HEK293 (cell line): ENCODE results near the gene ACTR8.
A peak's percentile ranks its signal among the peaks of the same experiment; 100 is the strongest.

Experiments used
- KLF10 ChIP-seq: fragments of 450-650 bp; IDR thresholded peaks from 2 replicates; pipeline ENCODE4 v1.5.1; 2018; ENCODE audit warnings: missing biosample characterization, mild to moderate bottlenecking, missing genetic modification characterization
- KLF16 ChIP-seq: fragments of 450-650 bp; formaldehyde crosslinking; IDR thresholded peaks from 2 replicates; pipeline ENCODE4 v1.5.1; 2017; ENCODE audit warnings: missing biosample characterization, missing genetic modification characterization
- SCRT2 ChIP-seq: fragments of 450-650 bp; formaldehyde crosslinking; IDR thresholded peaks from 2 replicates; pipeline ENCODE4 v1.5.1; 2016; ENCODE audit warnings: missing biosample characterization, missing genetic modification characterization
- TRIM28 ChIP-seq: IDR thresholded peaks from 2 replicates; pipeline ENCODE4 v1.6.1; 2011; ENCODE audit warnings: low read length, control low read depth, borderline replicate concordance
- ZBTB1 ChIP-seq: fragments of 450-650 bp; formaldehyde crosslinking; IDR thresholded peaks from 2 replicates; pipeline ENCODE4 v1.5.1; 2016; ENCODE audit warnings: missing biosample characterization, missing genetic modification characterization
- ZBTB8A ChIP-seq: fragments of 450-650 bp; formaldehyde crosslinking; IDR thresholded peaks from 2 replicates; pipeline ENCODE4 v1.5.1; 2016; ENCODE audit warnings: missing biosample characterization, missing genetic modification characterization
- ZFP37 ChIP-seq: fragments of 450-650 bp; formaldehyde crosslinking; IDR thresholded peaks from 2 replicates; pipeline ENCODE4 v1.5.1; 2016; ENCODE audit warnings: missing biosample characterization, missing genetic modification characterization
- ZNF114 ChIP-seq: fragments of 450-650 bp; formaldehyde crosslinking; IDR thresholded peaks from 2 replicates; pipeline ENCODE4 v1.5.0; 2017; ENCODE audit warnings: missing biosample characterization, missing genetic modification characterization
- ZNF138 ChIP-seq: fragments of 450-650 bp; formaldehyde crosslinking; IDR thresholded peaks from 2 replicates; pipeline ENCODE4 v1.5.1; 2016; ENCODE audit warnings: missing biosample characterization, missing genetic modification characterization, borderline replicate concordance
- ZNF157 ChIP-seq: fragments of 450-650 bp; formaldehyde crosslinking; IDR thresholded peaks from 2 replicates; pipeline ENCODE4 v1.5.1; 2016; ENCODE audit warnings: missing biosample characterization, missing genetic modification characterization
- ZNF174 ChIP-seq: fragments of 450-650 bp; formaldehyde crosslinking; IDR thresholded peaks from 2 replicates; pipeline ENCODE4 v1.5.0; 2017; ENCODE audit warnings: missing biosample characterization, mild to moderate bottlenecking, missing genetic modification characterization
- ZNF335 ChIP-seq: fragments of 450-650 bp; formaldehyde crosslinking; conservative IDR thresholded peaks from 2 replicates; pipeline ENCODE4 v1.5.1; 2016; ENCODE audit warnings: missing biosample characterization, missing genetic modification characterization
- ZNF37A ChIP-seq: fragments of 450-650 bp; IDR thresholded peaks from 2 replicates; pipeline ENCODE4 v1.5.1; 2018; ENCODE audit warnings: missing biosample characterization, missing genetic modification characterization
- ZNF449 ChIP-seq: fragments of 450-650 bp; formaldehyde crosslinking; IDR thresholded peaks from 2 replicates; pipeline ENCODE4 v1.5.1; 2017; ENCODE audit warnings: missing biosample characterization, mild to moderate bottlenecking, missing genetic modification characterization, moderate library complexity
- ZNF518A ChIP-seq: fragments of 450-650 bp; formaldehyde crosslinking; conservative IDR thresholded peaks from 2 replicates; pipeline ENCODE4 v1.5.1; 2016; ENCODE audit warnings: low read depth, missing biosample characterization, missing genetic modification characterization
- ZNF530 ChIP-seq: fragments of 450-650 bp; formaldehyde crosslinking; IDR thresholded peaks from 2 replicates; pipeline ENCODE4 v1.5.1; 2016; ENCODE audit warnings: low read depth, missing biosample characterization, missing genetic modification characterization
- ZNF558 ChIP-seq: fragments of 450-650 bp; formaldehyde crosslinking; IDR thresholded peaks from 2 replicates; pipeline ENCODE4 v1.5.1; 2016; ENCODE audit warnings: missing biosample characterization, missing genetic modification characterization
- ZNF600 ChIP-seq: fragments of 450-650 bp; formaldehyde crosslinking; IDR thresholded peaks from 2 replicates; pipeline ENCODE4 v1.5.1; 2016; ENCODE audit warnings: missing biosample characterization, missing genetic modification characterization
- ZNF610 ChIP-seq: fragments of 450-650 bp; formaldehyde crosslinking; IDR thresholded peaks from 2 replicates; pipeline ENCODE4 v1.5.1; 2016; ENCODE audit warnings: missing biosample characterization, missing genetic modification characterization, borderline replicate concordance
- ZNF664 ChIP-seq: fragments of 450-650 bp; formaldehyde crosslinking; IDR thresholded peaks from 2 replicates; pipeline ENCODE4 v1.5.1; 2016; ENCODE audit warnings: missing biosample characterization, missing genetic modification characterization
- ZNF785 ChIP-seq: fragments of 450-650 bp; formaldehyde crosslinking; IDR thresholded peaks from 2 replicates; pipeline ENCODE4 v1.5.1; 2016; ENCODE audit warnings: missing biosample characterization, missing genetic modification characterization
- ZNF830 ChIP-seq: fragments of 450-650 bp; IDR thresholded peaks from 2 replicates; pipeline ENCODE4 v1.5.0; 2018; ENCODE audit warnings: missing biosample characterization, missing genetic modification characterization, low read depth, mild to moderate bottlenecking, moderate library complexity
- ZSCAN23 ChIP-seq: fragments of 450-650 bp; formaldehyde crosslinking; IDR thresholded peaks from 2 replicates; pipeline ENCODE4 v1.5.1; 2016; ENCODE audit warnings: missing biosample characterization, missing genetic modification characterization
- ZSCAN5A ChIP-seq: fragments of 450-650 bp; formaldehyde crosslinking; IDR thresholded peaks from 2 replicates; pipeline ENCODE4 v1.5.1; 2016; ENCODE audit warnings: missing biosample characterization, missing genetic modification characterization
- TF ChIP-seq, protein P1 (sequence below): fragments of 450-650 bp; formaldehyde crosslinking; IDR thresholded peaks from 2 replicates; pipeline ENCODE4 v1.5.1; 2016; ENCODE audit warnings: missing biosample characterization, missing genetic modification characterization

Gene ACTR8

DNA sequence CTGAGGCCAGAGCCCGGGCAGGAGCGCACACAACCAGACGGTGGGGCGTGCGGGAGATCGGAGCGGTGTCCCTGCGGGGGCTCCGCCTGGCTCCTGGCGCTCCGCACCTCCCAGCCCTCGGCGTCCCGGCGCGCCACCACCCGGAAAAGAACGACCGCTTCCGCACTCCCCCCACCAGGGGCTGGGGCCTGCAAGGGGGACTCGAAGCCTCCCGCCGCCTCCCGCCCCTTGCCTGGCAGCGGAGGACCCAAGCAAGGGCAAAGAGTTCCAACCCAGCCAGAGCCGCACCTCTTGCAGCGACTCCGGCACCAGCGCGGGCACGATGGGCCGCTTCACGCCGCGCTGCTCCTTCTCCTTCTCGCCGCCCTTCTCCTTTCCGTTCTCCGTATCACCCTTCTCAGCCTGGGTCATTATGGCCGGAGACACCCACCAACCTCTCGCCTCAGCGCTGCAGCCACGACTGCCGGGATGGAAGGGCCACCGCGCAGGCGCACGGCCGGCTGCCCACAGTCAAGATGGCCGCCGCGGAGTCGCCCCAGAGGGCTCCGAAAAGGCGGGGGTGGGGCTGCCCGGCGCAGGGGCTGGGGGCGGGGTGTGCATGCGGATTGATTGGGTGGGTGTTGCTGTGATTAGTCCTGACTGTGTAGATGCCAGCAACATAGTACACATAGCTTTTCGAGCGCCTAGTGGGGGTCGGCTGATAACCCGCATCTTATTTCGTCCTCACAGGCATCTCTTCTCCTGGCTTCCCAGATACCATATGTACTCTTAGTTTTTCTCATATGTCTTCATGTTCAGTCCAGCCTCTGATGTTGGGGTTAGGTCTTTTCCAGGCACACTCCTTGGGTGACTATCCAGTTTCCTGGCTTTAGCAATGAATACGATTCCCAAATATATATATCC lies at the start of gene ACTR8 (continued):
- TF ChIP-seq ZNF518A (tag by site-specific recombination) (peak; percentile 67), KLF16 (tag by site-specific recombination) (peak; percentile 92), ZNF449 (tag by site-specific recombination) (peak; percentile 81), ZSCAN23 (tag by site-specific recombination) (no peak), ZFP37 (tag by site-specific recombination) (peak; percentile 48; the same call in 1 of the 2 replicates), ZNF830 (tag by site-specific recombination) (no peak), ZNF174 (tag by site-specific recombination) (no peak), SCRT2 (tag by site-specific recombination) (no peak), ZBTB1 (no peak), ZBTB8A (tag by site-specific recombination) (peak; percentile 89), ZNF558 (tag by site-specific recombination) (no peak), TRIM28 (no peak), ZNF610 (tag by site-specific recombination) (peak; percentile 78), ZNF600 (tag by site-specific recombination) (peak; percentile 97), ZNF138 (no peak), ZNF785 (tag by site-specific recombination) (no peak), ZSCAN5A (peak; percentile 74), KLF10 (tag by site-specific recombination) (no peak), ZNF335 (tag by site-specific recombination) (peak; percentile 99), ZNF37A (tag by site-specific recombination) (no peak), ZNF530 (tag by site-specific recombination) (no peak), ZNF664 (no peak), ZNF114 (tag by site-specific recombination) (no peak), ZNF157 (tag by site-specific recombination) (no peak)
- TF ChIP-seq, protein P1, sequence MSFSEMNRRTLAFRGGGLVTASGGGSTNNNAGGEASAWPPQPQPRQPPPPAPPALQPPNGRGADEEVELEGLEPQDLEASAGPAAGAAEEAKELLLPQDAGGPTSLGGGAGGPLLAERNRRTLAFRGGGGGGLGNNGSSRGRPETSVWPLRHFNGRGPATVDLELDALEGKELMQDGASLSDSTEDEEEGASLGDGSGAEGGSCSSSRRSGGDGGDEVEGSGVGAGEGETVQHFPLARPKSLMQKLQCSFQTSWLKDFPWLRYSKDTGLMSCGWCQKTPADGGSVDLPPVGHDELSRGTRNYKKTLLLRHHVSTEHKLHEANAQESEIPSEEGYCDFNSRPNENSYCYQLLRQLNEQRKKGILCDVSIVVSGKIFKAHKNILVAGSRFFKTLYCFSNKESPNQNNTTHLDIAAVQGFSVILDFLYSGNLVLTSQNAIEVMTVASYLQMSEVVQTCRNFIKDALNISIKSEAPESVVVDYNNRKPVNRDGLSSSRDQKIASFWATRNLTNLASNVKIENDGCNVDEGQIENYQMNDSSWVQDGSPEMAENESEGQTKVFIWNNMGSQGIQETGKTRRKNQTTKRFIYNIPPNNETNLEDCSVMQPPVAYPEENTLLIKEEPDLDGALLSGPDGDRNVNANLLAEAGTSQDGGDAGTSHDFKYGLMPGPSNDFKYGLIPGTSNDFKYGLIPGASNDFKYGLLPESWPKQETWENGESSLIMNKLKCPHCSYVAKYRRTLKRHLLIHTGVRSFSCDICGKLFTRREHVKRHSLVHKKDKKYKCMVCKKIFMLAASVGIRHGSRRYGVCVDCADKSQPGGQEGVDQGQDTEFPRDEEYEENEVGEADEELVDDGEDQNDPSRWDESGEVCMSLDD (tag by site-specific recombination) = peak; percentile 63
